Activated naive CD4-positive, alpha-beta T cell treated with anti-CD3 and anti-CD28 coated beads, Interleukin-2, amount 50 U/mL, for 24 hours (primary cell): ENCODE results near the gene AIM2.
"Not testable (repeated sequence)": the region's sequence is repeated elsewhere in the genome, so short reads cannot be mapped to it uniquely, and the experiment has no call there.

Experiments used
- H3K27ac Mint-ChIP-seq: one replicate; pipeline ENCODE4 v1.8.0; 2021; ENCODE audit warnings: mild to moderate bottlenecking, mixed read lengths
- H3K27me3 Mint-ChIP-seq: one replicate; pipeline ENCODE4 v1.8.0; 2021; ENCODE audit warnings: mixed read lengths
- H3K36me3 Mint-ChIP-seq: one replicate; pipeline ENCODE4 v1.8.0; 2021; ENCODE audit warnings: mixed read lengths
- H3K4me1 Mint-ChIP-seq: one replicate; pipeline ENCODE4 v1.8.0; 2021; ENCODE audit warnings: mixed read lengths
- H3K4me3 Mint-ChIP-seq: one replicate; pipeline ENCODE4 v1.8.0; 2021; ENCODE audit warnings: mild to moderate bottlenecking, mixed read lengths
- H3K9me3 Mint-ChIP-seq: one replicate; pipeline ENCODE4 v1.8.0; 2021; ENCODE audit warnings: mixed read lengths

AIM2 gene, protein sequence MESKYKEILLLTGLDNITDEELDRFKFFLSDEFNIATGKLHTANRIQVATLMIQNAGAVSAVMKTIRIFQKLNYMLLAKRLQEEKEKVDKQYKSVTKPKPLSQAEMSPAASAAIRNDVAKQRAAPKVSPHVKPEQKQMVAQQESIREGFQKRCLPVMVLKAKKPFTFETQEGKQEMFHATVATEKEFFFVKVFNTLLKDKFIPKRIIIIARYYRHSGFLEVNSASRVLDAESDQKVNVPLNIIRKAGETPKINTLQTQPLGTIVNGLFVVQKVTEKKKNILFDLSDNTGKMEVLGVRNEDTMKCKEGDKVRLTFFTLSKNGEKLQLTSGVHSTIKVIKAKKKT

GRCh38 chr1:159076438-159077119 lies at the start of gene AIM2:
Gene AIM2 (minus strand): TSS chr1:159076766. CDS start chr1:159073499, 3,267 bp downstream.
- no peaks in the 10 kb centered on the region for H3K9me3 Mint-ChIP-seq
- H3K4me3 Mint-ChIP-seq: peak within 1 kb of the TSS; percentile 50
- H3K36me3 Mint-ChIP-seq: no peaks in the 10 kb centered on the region
- H3K27me3 Mint-ChIP-seq: peaks cover 1% of the 10 kb centered on the region
- peak within 1 kb of the TSS; percentile 94 for H3K27ac Mint-ChIP-seq
- H3K4me1 Mint-ChIP-seq: peaks cover 20% of the 10 kb centered on the region

DNA sequence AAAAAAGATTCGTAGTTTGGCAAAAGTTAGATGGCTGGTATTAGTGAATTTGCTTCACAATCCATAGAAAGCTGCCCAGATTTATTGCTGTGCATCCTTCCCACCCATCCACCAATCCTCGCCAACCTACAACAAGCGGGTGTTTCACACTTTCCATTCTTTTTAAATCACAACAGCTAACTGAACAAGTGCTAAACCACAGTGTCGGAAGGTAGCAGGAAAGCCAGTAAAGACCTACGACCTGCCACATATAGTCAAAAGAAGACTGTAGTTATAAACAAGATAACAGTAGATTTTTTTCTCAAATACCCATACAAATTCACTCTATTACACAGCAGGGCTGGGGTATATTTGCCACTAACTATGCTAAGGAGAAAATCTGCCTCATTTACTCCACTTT lies 47.0 kb upstream of the AIM2 start:
- Mint-ChIP-seq H3K36me3 (no peaks in the 10 kb centered on the region), H3K27me3 (peaks cover 9% of the 10 kb centered on the region), H3K27ac (no peak overlapping the region), H3K4me3 (no peak overlapping the region), H3K9me3 (no peaks in the 10 kb centered on the region), H3K4me1 (no peaks in the 10 kb centered on the region)

- H3K36me3 Mint-ChIP-seq: no peaks in the 10 kb centered on the region
- no peaks in the 10 kb centered on the region for H3K4me1 Mint-ChIP-seq
- H3K4me3 Mint-ChIP-seq: no peak overlapping the region
- H3K27me3 Mint-ChIP-seq: peaks cover 10% of the 10 kb centered on the region
- H3K9me3 Mint-ChIP-seq: no peaks in the 10 kb centered on the region
- H3K27ac Mint-ChIP-seq: no peak overlapping the region
Measured at GRCh38 chr1:159122005-159122621, 45.5 kb upstream of the AIM2 start.

- no peak overlapping the region for H3K27ac Mint-ChIP-seq
- no peaks in the 10 kb centered on the region for H3K36me3 Mint-ChIP-seq
Measured at GRCh38 chr1:159121526-159121925, 45.0 kb upstream of the AIM2 start.

DNA sequence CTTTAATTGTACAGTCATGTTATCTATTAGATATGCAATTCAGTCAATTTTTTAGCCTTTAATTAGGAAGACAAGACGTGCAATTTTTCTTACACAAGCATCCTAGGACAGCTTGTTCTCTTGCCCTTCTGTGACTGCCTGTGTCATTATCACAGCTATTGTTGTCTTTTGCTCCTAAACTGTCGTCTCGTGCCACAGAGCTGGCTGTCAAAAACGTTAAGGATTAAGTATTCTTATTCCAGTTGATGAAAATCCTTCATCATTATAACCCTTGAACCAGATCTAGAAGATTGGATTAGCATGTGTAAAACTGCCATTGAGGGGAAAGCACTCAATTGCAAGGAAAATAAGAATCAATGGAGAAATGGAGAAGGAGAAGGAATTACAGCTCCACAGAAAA lies 43.8 kb upstream of the AIM2 start:
- Mint-ChIP-seq H3K27ac (no peak overlapping the region), H3K4me3 (no peak overlapping the region), H3K36me3 (no peaks in the 10 kb centered on the region), H3K4me1 (no peaks in the 10 kb centered on the region), H3K27me3 (peaks cover 10% of the 10 kb centered on the region), H3K9me3 (no peaks in the 10 kb centered on the region)

More at GRCh38 chr1:159121526-159121925, 45.0 kb upstream of the AIM2 start:
- Mint-ChIP-seq H3K9me3 (no peaks in the 10 kb centered on the region), H3K4me1 (no peaks in the 10 kb centered on the region), H3K4me3 (no peak overlapping the region), H3K27me3 (peaks cover 10% of the 10 kb centered on the region)

DNA sequence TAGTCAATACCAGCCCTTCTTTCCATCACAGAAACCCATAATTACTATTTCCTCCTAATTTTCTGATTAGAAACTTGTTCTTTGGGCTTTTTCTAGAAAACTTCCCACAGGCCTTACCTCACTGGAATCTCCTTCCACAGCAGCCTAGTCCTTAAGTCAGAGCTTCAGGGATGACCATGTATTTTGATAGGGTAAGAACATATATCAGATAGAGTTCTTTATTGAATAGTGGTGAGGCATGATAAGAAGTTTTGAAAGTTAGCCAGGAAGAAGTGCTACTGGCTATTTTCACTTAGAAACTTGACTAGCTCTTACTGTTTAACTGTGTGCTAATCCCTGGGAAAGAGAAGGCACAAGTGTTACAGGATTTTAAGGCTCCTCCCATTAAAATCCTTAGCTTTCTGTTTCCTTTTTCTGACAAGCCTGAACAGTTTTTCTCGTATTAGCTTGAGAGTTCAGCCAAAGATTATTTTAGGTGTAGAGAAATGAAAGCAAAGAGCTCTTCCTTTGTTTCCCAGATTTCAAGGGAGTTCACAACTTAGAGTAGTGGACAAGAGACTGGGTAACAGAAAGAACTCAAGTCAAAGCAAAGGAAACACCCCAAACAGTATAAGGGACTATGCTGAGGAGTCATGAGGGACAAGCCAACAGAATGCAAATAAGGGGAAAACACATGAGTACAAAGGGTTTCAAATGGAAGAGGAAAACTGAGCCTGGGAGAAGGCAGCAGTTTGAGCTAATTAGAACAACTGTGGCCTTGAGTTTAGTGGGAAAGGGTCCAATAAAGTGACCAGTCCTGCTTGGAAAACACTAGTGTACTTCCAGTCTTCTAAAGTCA lies 37.2 kb upstream of the AIM2 start:
- Mint-ChIP-seq H3K4me3 (no peak overlapping the region), H3K36me3 (no peaks in the 10 kb centered on the region), H3K9me3 (no peaks in the 10 kb centered on the region), H3K4me1 (no peaks in the 10 kb centered on the region), H3K27me3 (peaks cover 13% of the 10 kb centered on the region), H3K27ac (no peak overlapping the region)

- not testable (repeated sequence) for H3K9me3 Mint-ChIP-seq
Measured at GRCh38 chr1:159103021-159103420, 26.5 kb upstream of the AIM2 start.

GRCh38 chr1:159100589-159100988 lies 24.0 kb upstream of the AIM2 start:
- H3K4me3 Mint-ChIP-seq: no peak overlapping the region
- no peaks in the 10 kb centered on the region for H3K9me3 Mint-ChIP-seq
- H3K27me3 Mint-ChIP-seq: peaks cover 17% of the 10 kb centered on the region
- H3K36me3 Mint-ChIP-seq: no peaks in the 10 kb centered on the region
- no peaks in the 10 kb centered on the region for H3K4me1 Mint-ChIP-seq
- no peak overlapping the region for H3K27ac Mint-ChIP-seq

More at GRCh38 chr1:159103021-159103420, 26.5 kb upstream of the AIM2 start:
- peaks cover 17% of the 10 kb centered on the region for H3K27me3 Mint-ChIP-seq
- not testable (repeated sequence) for H3K4me3 Mint-ChIP-seq, H3K4me1 Mint-ChIP-seq, H3K36me3 Mint-ChIP-seq, H3K27ac Mint-ChIP-seq

DNA sequence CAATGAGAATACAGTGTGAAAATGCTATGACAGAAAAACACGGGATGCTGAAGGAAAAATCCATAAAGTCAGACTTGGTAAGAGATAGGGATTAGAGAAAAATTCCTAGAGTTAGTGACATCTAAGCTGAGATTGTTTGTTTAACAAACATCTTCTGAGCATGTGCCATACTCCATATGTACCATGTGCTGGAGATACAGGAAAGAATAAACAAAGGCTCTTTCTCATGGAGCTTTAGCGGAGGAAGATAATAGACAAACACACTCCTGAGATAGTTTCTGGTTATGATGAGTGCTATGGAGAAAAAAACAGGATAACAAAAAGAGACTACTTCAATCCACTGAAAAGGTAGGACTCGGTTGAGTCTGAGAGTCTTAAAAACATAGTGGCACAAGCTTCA lies 22.0 kb upstream of the AIM2 start:
- H3K36me3 Mint-ChIP-seq: no peaks in the 10 kb centered on the region

DNA sequence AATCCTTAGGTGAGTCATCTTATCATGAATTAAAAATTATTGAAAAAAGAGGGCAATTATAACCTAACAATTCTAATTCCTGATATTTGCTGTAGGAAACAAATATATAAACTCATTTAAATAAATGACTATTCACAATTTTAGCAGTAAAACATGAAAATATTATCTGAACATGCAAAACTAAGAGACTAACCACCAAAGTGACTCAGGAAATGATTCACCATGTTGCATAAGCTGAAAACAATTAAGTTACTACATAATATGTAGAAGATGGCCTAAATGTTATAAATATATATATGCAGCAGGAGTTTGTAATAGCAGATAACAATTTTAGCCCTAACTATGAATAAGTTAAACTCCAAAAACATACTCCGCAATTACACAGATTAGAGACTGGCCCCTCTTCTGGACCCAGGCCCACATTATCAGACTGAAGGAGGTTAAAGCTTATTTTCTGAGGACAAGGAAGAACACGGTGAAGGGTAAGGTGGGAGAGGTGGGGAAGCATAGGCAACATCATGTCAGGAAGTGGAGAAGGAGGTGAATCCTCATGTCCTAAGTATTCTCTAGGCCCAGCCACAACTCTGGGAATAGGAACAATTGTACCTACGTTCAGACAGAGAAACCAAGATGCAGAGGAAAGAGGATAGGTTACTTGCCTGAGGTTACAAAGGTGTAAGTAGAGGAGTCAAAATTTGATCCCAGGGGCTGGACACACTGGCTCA lies 15.6 kb upstream of the AIM2 start:
- Mint-ChIP-seq H3K27me3 (peaks cover 2% of the 10 kb centered on the region), H3K4me3 (no peak overlapping the region), H3K36me3 (no peaks in the 10 kb centered on the region), H3K4me1 (peaks cover 26% of the 10 kb centered on the region), H3K27ac (peak overlapping the region; percentile 76), H3K9me3 (no peaks in the 10 kb centered on the region)

More for the DNA sequence above, 22.0 kb upstream of the AIM2 start:
- no peaks in the 10 kb centered on the region for H3K9me3 Mint-ChIP-seq
- H3K4me3 Mint-ChIP-seq: no peak overlapping the region
- no peak overlapping the region for H3K27ac Mint-ChIP-seq
- H3K27me3 Mint-ChIP-seq: peaks cover 17% of the 10 kb centered on the region
- H3K4me1 Mint-ChIP-seq: no peaks in the 10 kb centered on the region

DNA sequence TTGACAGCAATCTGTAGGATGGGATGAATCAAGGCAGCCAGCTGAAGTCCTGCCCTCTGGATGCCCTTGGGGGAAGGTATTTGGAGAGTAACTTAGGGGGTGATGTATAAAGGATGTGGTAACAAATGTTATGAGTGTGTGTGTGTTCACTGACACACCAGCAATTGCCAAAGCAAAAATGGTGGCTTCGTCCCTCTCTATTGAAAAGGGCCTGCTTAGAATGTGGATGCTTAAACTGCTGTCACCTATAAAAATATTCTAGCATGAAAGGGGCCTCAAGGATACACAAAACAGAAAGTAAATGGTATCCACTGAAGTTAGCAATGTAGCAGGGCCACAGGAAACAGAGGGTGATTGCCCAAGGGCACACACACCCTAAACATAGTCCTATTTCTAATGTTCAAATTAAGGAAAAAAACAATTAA lies 15.1 kb upstream of the AIM2 start:
- Mint-ChIP-seq H3K27ac (no peak overlapping the region), H3K4me3 (peak overlapping the region; percentile 5), H3K27me3 (peaks cover 2% of the 10 kb centered on the region), H3K4me1 (peaks cover 26% of the 10 kb centered on the region), H3K9me3 (no peaks in the 10 kb centered on the region), H3K36me3 (no peaks in the 10 kb centered on the region)

DNA sequence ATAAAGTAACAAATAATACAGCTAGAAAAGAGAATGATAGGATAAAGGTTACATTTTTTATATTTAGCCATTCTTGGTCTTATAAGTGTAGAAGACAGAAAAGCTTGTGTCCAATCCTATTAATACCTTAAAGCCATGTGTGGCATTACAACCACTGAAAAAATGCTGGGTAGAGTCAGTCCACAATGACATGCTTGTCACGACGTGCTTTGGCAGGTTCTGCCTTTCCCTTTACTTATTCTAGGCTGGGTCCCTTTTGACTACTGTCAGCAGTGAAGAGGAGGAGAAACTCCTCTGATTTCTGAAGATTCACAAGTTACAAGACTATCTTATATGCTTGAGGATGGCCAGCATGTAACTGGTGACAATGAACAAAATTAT lies 14.6 kb upstream of the AIM2 start:
- Mint-ChIP-seq H3K4me3 (peak overlapping the region; percentile 5), H3K4me1 (peaks cover 26% of the 10 kb centered on the region), H3K36me3 (no peaks in the 10 kb centered on the region), H3K9me3 (no peaks in the 10 kb centered on the region), H3K27me3 (peaks cover 2% of the 10 kb centered on the region), H3K27ac (no peak overlapping the region)

- peaks cover 26% of the 10 kb centered on the region for H3K4me1 Mint-ChIP-seq
- no peaks in the 10 kb centered on the region for H3K9me3 Mint-ChIP-seq
- no peaks in the 10 kb centered on the region for H3K27me3 Mint-ChIP-seq
- no peaks in the 10 kb centered on the region for H3K36me3 Mint-ChIP-seq
- H3K4me3 Mint-ChIP-seq: no peak overlapping the region
- H3K27ac Mint-ChIP-seq: no peak overlapping the region
Measured at GRCh38 chr1:159090286-159091179, 14.0 kb upstream of the AIM2 start.

DNA sequence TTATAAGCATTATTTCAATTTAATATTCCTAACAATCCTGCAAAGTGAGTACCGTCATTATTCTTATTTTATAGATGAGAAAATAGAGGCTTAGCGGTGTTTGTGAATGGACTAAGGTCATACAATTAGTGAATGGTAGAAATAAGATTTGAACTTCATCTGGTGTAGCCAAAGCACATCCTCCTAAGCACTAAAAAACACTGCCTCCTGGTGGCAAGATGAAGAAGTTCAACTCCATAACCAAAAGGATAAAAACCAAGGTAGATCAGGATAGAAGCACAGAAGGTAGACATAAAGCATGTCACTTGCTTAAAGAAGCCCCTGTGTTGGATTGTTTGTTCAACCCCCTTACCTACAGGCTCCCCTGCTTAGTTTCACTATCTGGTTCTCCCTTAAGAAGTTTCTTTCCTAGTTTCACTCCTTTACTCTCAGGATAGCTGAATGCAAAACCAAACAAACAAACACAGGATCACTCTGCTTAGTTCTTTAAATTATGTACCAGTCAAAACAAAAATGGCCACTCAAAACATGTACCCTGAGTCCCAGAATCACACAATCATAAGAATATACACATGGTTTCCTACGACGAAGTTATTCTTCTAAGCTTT lies 12.7 kb upstream of the AIM2 start:
- Mint-ChIP-seq H3K36me3 (no peaks in the 10 kb centered on the region), H3K4me3 (no peak overlapping the region), H3K27me3 (no peaks in the 10 kb centered on the region), H3K27ac (no peak overlapping the region), H3K4me1 (peaks cover 26% of the 10 kb centered on the region), H3K9me3 (no peaks in the 10 kb centered on the region)
